Activated naive CD8-positive, alpha-beta T cell treated with anti-CD3 and anti-CD28 coated beads, Interleukin-2, amount 50 U/mL, for 24 hours (primary cell): ENCODE results near the gene MIGA1.
"Not testable (repeated sequence)": the region's sequence is repeated elsewhere in the genome, so short reads cannot be mapped to it uniquely, and the experiment has no call there.

Experiments
- ATAC-seq: fragments of 150-1000 bp; cut with Tn5 transposase; one replicate; pipeline ENCODE4 v1.10.0; 2021
- DNase-seq: peaks from one replicate; pipeline ENCODE4 v3.0.0; 2021
- H3K27ac Mint-ChIP-seq: one replicate; pipeline ENCODE4 v1.8.0; 2021; ENCODE audit warnings: mild to moderate bottlenecking, mixed read lengths
- H3K27me3 Mint-ChIP-seq: one replicate; pipeline ENCODE4 v1.8.0; 2021; ENCODE audit warnings: mixed read lengths
- H3K36me3 Mint-ChIP-seq: one replicate; pipeline ENCODE4 v1.8.0; 2021; ENCODE audit warnings: low read depth, mixed read lengths
- H3K4me1 Mint-ChIP-seq: one replicate; pipeline ENCODE4 v1.8.0; 2021; ENCODE audit warnings: mixed read lengths
- H3K4me3 Mint-ChIP-seq: one replicate; pipeline ENCODE4 v1.8.0; 2021; ENCODE audit warnings: mild to moderate bottlenecking, moderate library complexity, mixed read lengths
- H3K9me3 Mint-ChIP-seq: one replicate; pipeline ENCODE4 v1.8.0; 2021; ENCODE audit warnings: mixed read lengths

MIGA1 gene

GRCh38 chr1:77824694-77825093 lies 45.2 kb downstream of the MIGA1 start:
- Mint-ChIP-seq H3K27ac (no peak overlapping the region), H3K27me3 (no peaks in the 10 kb centered on the region)
- ATAC-seq = no peak

GRCh38 chr1:77825131-77825709 lies 45.8 kb downstream of the MIGA1 start:
- Mint-ChIP-seq H3K9me3 (no peaks in the 10 kb centered on the region), H3K36me3 (peaks cover 16% of the 10 kb centered on the region), H3K27me3 (no peaks in the 10 kb centered on the region), H3K4me1 (peaks cover 2% of the 10 kb centered on the region), H3K27ac (no peak overlapping the region), H3K4me3 (no peak overlapping the region)
- ATAC-seq = peak; percentile 49
- DNase-seq = no peak

More at GRCh38 chr1:77824694-77825093, 45.2 kb downstream of the MIGA1 start:
- no peak for DNase-seq
- Mint-ChIP-seq H3K4me3 (no peak overlapping the region), H3K4me1 (peaks cover 2% of the 10 kb centered on the region), H3K9me3 (no peaks in the 10 kb centered on the region), H3K36me3 (peaks cover 19% of the 10 kb centered on the region)

GRCh38 chr1:77826851-77827250 lies 47.4 kb downstream of the MIGA1 start:
- H3K9me3 Mint-ChIP-seq, H3K27ac Mint-ChIP-seq, H3K27me3 Mint-ChIP-seq, H3K4me3 Mint-ChIP-seq, DNase-seq, ATAC-seq, H3K4me1 Mint-ChIP-seq: not testable (repeated sequence)
- peaks cover 12% of the 10 kb centered on the region for H3K36me3 Mint-ChIP-seq

DNA sequence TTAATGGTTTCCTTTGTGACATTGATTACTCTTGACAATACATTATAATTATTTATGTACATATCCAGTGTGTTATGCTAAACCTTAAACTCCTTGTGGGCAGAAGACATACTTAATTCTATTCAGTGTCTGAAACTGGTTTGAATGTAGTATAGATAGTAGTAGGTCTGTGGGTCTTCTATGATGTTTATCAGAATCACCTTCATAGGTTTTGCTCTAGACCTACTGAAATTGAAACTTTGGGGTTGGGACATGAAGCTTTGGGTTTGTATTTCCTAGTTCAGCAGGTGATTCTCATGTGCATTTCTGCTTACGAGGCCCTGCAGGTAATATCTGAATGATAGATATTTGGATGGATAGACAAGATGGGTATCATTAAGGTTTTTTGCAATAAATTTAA lies 48.6 kb downstream of the MIGA1 start:
- Mint-ChIP-seq H3K4me3 (no peak overlapping the region), H3K9me3 (no peaks in the 10 kb centered on the region), H3K27me3 (no peaks in the 10 kb centered on the region), H3K36me3 (peaks cover 14% of the 10 kb centered on the region), H3K4me1 (peaks cover 2% of the 10 kb centered on the region), H3K27ac (no peak overlapping the region)
- no peak for ATAC-seq
- no peak for DNase-seq

DNA sequence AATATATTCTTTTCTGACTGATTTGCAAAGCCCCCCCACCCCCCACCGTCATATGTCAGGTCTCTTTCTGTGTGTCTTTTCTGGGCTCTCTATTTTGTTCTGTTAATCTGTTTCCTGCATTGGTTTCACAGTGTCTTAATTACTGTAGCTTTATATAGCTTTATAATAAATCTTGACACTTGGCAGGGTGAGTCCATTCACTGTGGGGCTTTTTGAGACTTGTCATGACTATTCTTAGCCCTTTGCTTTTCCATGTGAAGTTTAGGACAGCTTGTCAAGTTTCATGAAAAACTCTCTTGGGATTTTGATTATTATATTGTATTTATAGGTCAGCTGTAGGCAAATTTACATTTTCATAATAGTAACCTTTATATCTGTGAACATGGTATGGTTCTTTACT lies 50.4 kb downstream of the MIGA1 start:
- no peak overlapping the region for H3K27ac Mint-ChIP-seq
- H3K9me3 Mint-ChIP-seq = no peaks in the 10 kb centered on the region
- DNase-seq (no peak), ATAC-seq (no peak)
- H3K4me1 Mint-ChIP-seq = peaks cover 2% of the 10 kb centered on the region
- no peak overlapping the region for H3K4me3 Mint-ChIP-seq
- H3K27me3 Mint-ChIP-seq = no peaks in the 10 kb centered on the region
- peaks cover 11% of the 10 kb centered on the region for H3K36me3 Mint-ChIP-seq

DNA sequence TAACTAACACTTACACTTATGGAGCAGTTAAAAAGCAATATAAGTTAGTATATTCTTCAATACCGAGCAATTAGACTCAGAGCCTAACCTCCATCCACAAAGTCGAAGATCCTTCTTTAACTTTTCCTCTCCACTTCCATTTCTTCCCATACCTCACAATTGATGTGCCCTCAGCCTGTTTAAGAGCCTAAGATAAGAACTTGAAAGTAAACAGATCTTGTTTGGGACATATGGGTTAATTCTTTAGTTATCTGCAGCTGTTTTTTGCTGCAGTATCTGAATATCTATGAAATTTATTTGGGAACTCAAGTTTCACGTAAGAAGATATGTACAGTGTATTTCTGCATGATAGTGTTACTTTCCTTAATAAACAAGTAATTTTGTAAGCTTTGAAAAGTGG lies 51.5 kb downstream of the MIGA1 start:
- no peaks in the 10 kb centered on the region for H3K27me3 Mint-ChIP-seq

DNA sequence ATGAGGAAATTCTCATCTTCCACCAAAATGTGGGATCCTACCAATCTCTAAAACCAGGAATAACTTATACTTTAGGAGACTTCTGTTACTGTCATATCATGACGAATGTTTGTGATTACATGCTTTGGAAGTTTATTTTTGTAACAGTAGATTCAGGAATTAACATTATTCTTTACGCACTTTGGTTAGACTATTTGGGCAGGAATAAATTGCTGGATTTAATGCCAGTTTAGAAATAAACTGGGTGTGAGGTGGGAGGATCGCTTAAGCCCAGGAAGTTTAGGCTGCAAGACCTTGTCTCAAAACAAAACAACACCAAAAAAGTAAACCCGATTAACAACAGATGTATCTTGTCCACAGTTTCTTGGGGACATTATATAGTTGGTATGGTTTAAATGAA lies 52.1 kb downstream of the MIGA1 start:
- Mint-ChIP-seq H3K27ac (no peak overlapping the region), H3K36me3 (peaks cover 14% of the 10 kb centered on the region), H3K4me3 (no peak overlapping the region), H3K9me3 (no peaks in the 10 kb centered on the region), H3K4me1 (peaks cover 2% of the 10 kb centered on the region), H3K27me3 (no peaks in the 10 kb centered on the region)
- no peak for ATAC-seq
- DNase-seq = no peak

More for the DNA sequence above, 51.5 kb downstream of the MIGA1 start:
- ATAC-seq = no peak
- H3K36me3 Mint-ChIP-seq = peaks cover 11% of the 10 kb centered on the region
- H3K4me1 Mint-ChIP-seq = peaks cover 2% of the 10 kb centered on the region
- no peaks in the 10 kb centered on the region for H3K9me3 Mint-ChIP-seq
- DNase-seq = no peak
- H3K4me3 Mint-ChIP-seq = no peak overlapping the region
- no peak overlapping the region for H3K27ac Mint-ChIP-seq

DNA sequence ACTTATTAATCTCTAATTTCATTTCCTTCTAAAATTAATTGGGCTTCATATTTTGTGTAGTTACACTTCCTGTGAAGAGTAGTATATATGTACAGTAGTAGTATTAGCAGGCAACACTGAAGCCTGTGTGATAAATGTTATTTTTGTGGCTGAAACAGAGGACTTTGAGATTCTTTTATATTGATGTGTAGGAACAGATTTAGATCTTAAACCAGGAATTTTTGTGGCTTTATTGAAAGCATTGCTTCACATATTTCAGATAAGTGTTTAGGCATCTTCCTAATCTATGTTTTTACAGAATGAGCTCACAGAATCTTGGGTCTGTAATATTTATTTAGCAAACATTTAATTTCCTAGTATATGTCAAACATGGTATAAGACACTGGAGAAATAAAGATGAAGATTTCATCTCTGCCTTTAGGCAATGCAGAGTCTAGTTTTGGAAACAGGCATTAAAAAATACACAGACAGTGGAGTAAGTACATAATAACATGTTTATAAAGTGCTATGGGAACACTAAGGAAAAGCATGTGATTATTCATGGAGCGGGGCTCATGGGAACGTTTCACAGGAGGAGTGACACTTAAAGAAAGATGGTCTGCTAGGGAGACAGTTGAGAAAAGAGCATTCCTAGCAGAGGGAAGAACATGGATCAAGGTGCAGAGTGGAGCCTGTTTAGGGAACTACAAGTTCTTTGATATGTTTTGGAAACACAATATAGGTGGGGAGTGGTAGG lies 52.7 kb downstream of the MIGA1 start:
- no peaks in the 10 kb centered on the region for H3K27me3 Mint-ChIP-seq
- H3K4me3 Mint-ChIP-seq = no peak overlapping the region

DNA sequence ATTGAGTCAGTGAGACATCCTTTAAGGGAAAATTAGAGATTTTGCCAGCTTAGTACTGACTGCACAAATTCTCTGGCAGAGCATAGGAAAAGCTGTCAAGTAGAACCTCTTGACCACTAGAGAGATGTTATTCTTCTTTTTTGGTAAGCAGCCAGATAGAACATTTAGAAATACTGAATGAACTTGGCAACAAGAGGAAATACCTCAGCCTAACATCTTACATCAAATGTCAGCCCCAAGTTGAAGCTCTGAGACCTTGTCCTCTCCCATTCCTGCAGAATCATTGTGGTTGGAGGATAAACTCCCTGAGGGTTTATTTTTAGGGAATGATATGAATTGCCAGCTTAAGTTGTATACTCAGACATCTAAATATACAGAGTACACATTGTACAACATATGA lies 53.5 kb downstream of the MIGA1 start:
- no peak overlapping the region for H3K27ac Mint-ChIP-seq
- peaks cover 8% of the 10 kb centered on the region for H3K36me3 Mint-ChIP-seq
- H3K4me1 Mint-ChIP-seq = peaks cover 2% of the 10 kb centered on the region
- H3K27me3 Mint-ChIP-seq = no peaks in the 10 kb centered on the region
- ATAC-seq (no peak), DNase-seq (no peak)
- no peaks in the 10 kb centered on the region for H3K9me3 Mint-ChIP-seq
- no peak overlapping the region for H3K4me3 Mint-ChIP-seq

More for the DNA sequence above, 52.7 kb downstream of the MIGA1 start:
- ATAC-seq (no peak), DNase-seq (no peak)
- H3K9me3 Mint-ChIP-seq = no peaks in the 10 kb centered on the region
- H3K36me3 Mint-ChIP-seq = peaks cover 12% of the 10 kb centered on the region
- peaks cover 2% of the 10 kb centered on the region for H3K4me1 Mint-ChIP-seq
- no peak overlapping the region for H3K27ac Mint-ChIP-seq

DNA sequence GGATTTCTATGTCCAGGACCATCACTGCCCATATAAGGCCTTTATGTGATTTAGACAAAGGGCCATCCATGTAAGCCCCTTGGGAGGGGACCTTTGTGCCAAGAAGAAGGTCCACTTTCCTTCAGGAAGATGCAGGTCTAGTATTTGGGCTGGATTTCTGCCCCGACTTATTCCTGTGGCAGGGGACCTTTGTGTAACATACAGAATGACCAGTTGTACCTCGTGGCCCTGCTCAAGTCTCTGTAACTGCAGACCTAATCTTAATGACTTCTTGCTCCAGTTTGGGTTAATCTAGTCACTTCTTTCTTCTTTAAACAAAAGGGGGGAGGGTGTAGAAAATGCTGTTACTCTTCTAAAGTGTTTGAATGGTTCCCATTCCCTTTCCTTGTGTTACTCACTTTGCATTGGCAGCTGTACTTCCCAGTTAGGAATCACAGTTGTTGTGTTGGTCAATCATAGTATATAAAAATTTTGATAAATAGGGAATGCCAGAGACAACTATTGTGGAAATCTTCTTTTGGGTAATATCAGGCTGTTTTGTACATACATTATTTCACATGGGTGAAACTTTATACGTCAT lies 54.2 kb downstream of the MIGA1 start:
- peaks cover 8% of the 10 kb centered on the region for H3K36me3 Mint-ChIP-seq
- DNase-seq (no peak), ATAC-seq (no peak)
- H3K4me1 Mint-ChIP-seq = no peaks in the 10 kb centered on the region
- no peaks in the 10 kb centered on the region for H3K9me3 Mint-ChIP-seq
- H3K27me3 Mint-ChIP-seq = no peaks in the 10 kb centered on the region
- H3K27ac Mint-ChIP-seq = no peak overlapping the region
- no peak overlapping the region for H3K4me3 Mint-ChIP-seq

- Mint-ChIP-seq H3K36me3 (peaks cover 10% of the 10 kb centered on the region), H3K4me3 (no peak overlapping the region), H3K27ac (no peak overlapping the region), H3K4me1 (no peaks in the 10 kb centered on the region), H3K27me3 (no peaks in the 10 kb centered on the region), H3K9me3 (no peaks in the 10 kb centered on the region)
- ATAC-seq (no peak), DNase-seq (no peak)
Observed at GRCh38 chr1:77834771-77835334, 55.4 kb downstream of the MIGA1 start.

- H3K4me3 Mint-ChIP-seq = no peak overlapping the region
- DNase-seq (no peak), ATAC-seq (no peak)
- no peak overlapping the region for H3K27ac Mint-ChIP-seq
- H3K36me3 Mint-ChIP-seq = peaks cover 15% of the 10 kb centered on the region
- H3K4me1 Mint-ChIP-seq = peaks cover 3% of the 10 kb centered on the region
- H3K27me3 Mint-ChIP-seq = no peaks in the 10 kb centered on the region
- no peaks in the 10 kb centered on the region for H3K9me3 Mint-ChIP-seq
Observed at GRCh38 chr1:77841574-77841973, 62.1 kb downstream of the MIGA1 start.

DNA sequence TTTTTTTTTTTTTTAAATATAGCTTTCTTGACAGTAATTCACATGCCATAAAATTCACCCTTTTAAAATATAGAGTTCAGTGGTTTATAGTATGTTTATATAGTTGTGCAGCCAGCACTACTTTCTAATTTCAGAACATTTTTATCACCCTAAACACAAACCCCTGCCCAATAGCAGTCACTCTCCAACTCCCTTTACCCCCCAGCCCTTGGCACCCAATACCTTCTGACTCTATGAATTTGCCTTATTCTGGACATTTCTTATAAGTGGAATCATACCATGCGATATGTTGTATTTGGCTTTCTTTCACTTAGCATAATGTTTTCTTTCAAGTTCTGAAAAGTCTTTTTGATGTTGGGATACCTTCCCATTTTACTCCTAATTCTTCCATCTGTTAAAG lies 66.5 kb downstream of the MIGA1 start:
- Mint-ChIP-seq H3K27ac (no peak overlapping the region), H3K4me3 (no peak overlapping the region), H3K9me3 (no peaks in the 10 kb centered on the region), H3K4me1 (peaks cover 3% of the 10 kb centered on the region), H3K27me3 (no peaks in the 10 kb centered on the region), H3K36me3 (peaks cover 15% of the 10 kb centered on the region)
- ATAC-seq = no peak
- no peak for DNase-seq

- no peak overlapping the region for H3K27ac Mint-ChIP-seq
- DNase-seq (no peak), ATAC-seq (no peak)
- peaks cover 15% of the 10 kb centered on the region for H3K36me3 Mint-ChIP-seq
- H3K9me3 Mint-ChIP-seq = no peaks in the 10 kb centered on the region
- no peaks in the 10 kb centered on the region for H3K27me3 Mint-ChIP-seq
- no peak overlapping the region for H3K4me3 Mint-ChIP-seq
- H3K4me1 Mint-ChIP-seq = peaks cover 3% of the 10 kb centered on the region
Observed at GRCh38 chr1:77846966-77847365, 67.5 kb downstream of the MIGA1 start.

GRCh38 chr1:77847621-77848080 lies 68.2 kb downstream of the MIGA1 start:
- ATAC-seq = peak; percentile 80
- Mint-ChIP-seq H3K9me3 (no peaks in the 10 kb centered on the region), H3K4me1 (peaks cover 3% of the 10 kb centered on the region), H3K36me3 (peaks cover 13% of the 10 kb centered on the region), H3K27ac (no peak overlapping the region), H3K27me3 (no peaks in the 10 kb centered on the region), H3K4me3 (no peak overlapping the region)
- DNase-seq = peak; percentile 26
